A673 (cell line): Measurements from ENCODE around the gene LYPLA2. TPM values are rescaled to one million over a fixed set of nuclear protein-coding genes. Genes with fewer than 3 reads are reported as not detected.
A peak's percentile ranks its signal among the peaks of the same experiment; 100 is the strongest.

Source experiments
- BruUV-seq: library from RNA; stranded (reverse); fragments of 400-500 nt; replicated peaks from 2 replicates; lab custom pipeline; 2021; lab: Mats Ljungman, UMichigan
- CTCF ChIA-PET: fragments of 300-600 bp; sonication (Branson Sonifier 250); formaldehyde crosslinking; loops from one replicate; lab custom pipeline; 2022; ENCODE audit warnings: antibody characterized with exemption; lab: Charles Lee
- POLR2A ChIA-PET: fragments of 300-600 bp; sonication (Branson Sonifier 250); formaldehyde crosslinking; loops from one replicate; lab custom pipeline; 2022; ENCODE audit warnings: antibody characterized with exemption; ENCODE audit not compliant: low non-redundant PET; lab: Charles Lee
- DNase-seq: peaks from one replicate; pipeline ENCODE4 v3.0.0-alpha.2; 2015; ENCODE audit warnings: low spot score
- H3K27ac ChIP-seq: fragments of 200-600 bp; sonication (generic); 2 replicates; pipeline ENCODE4 v1.5.1; 2016; ENCODE audit warnings: mixed run types, low read depth, mild to moderate bottlenecking, mixed read lengths, antibody characterized with exemption, low read length; ENCODE audit not compliant: poor library complexity, severe bottlenecking
- H3K27me3 ChIP-seq: fragments of 200-600 bp; sonication (generic); replicated peaks from 2 replicates; pipeline ENCODE4 v1.6.1; 2017; ENCODE audit warnings: mixed run types, low read depth, mild to moderate bottlenecking, mixed read lengths, antibody characterized with exemption, low read length; ENCODE audit not compliant: insufficient read depth, poor library complexity
- H3K36me3 ChIP-seq: fragments of 200-600 bp; sonication (generic); 2 replicates; pipeline ENCODE4 v1.6.1; 2016; ENCODE audit warnings: mixed run types, mild to moderate bottlenecking, mixed read lengths, antibody characterized with exemption, low read length; ENCODE audit not compliant: insufficient read depth, poor library complexity, severe bottlenecking
- H3K4me1 ChIP-seq: fragments of 200-600 bp; sonication (generic); 2 replicates; pipeline ENCODE4 v1.6.1; 2017; ENCODE audit warnings: mixed run types, mild to moderate bottlenecking, mixed read lengths, antibody characterized with exemption, low read length; ENCODE audit not compliant: insufficient read depth, poor library complexity, severe bottlenecking
- H3K4me3 ChIP-seq: fragments of 200-600 bp; sonication (generic); 2 replicates; pipeline ENCODE4 v1.5.1; 2016; ENCODE audit warnings: low read depth, mixed run types, mild to moderate bottlenecking, mixed read lengths, low read length; ENCODE audit not compliant: poor library complexity, severe bottlenecking
- H3K9me3 ChIP-seq: fragments of 200-600 bp; sonication (generic); 2 replicates; pipeline ENCODE4 v1.6.1; 2016; ENCODE audit warnings: mixed run types, low read depth, mild to moderate bottlenecking, mixed read lengths, antibody characterized with exemption, low read length; ENCODE audit not compliant: poor library complexity, severe bottlenecking
- CTCF ChIP-seq: fragments of 300-800, 200-600 bp; sonication (generic); conservative IDR thresholded peaks from 2 replicates; pipeline ENCODE4 v1.5.1; 2017; ENCODE audit warnings: low read depth, mild to moderate bottlenecking, antibody characterized with exemption, low read length, moderate library complexity, mixed read lengths
- EZH2 ChIP-seq: fragments of 200-600 bp; sonication (generic); IDR thresholded peaks from 2 replicates; pipeline ENCODE4 v1.6.1; 2017; ENCODE audit warnings: borderline replicate concordance, low read depth, mild to moderate bottlenecking, mixed read lengths, antibody characterized with exemption, low read length; ENCODE audit not compliant: poor library complexity, severe bottlenecking
- intact Hi-C: fragments of 100-400 bp; cut with micrococcal nuclease; formaldehyde crosslinking; loops from one replicate; pipeline ENCODE4 v1.10.0; 2022; ENCODE audit not compliant: unreplicated experiment
- total RNA-seq: library from RNA; stranded (reverse); gene quantifications from 2 replicates; pipeline ENCODE4 v1.2.3, GENCODE V29; 2021

The LYPLA2 gene
- total RNA-seq, 1 experiment from 2014 or later, result 66.2 TPM

GRCh38 chr1:23804183-23804835 is 13.4 kb downstream of the LYPLA2 start:
- no TSS peak for BruUV-seq
- intact Hi-C loops, result no loop called here
- DNase-seq, result no peak
- ChIA-PET CTCF (no interaction called here), POLR2A (no interaction called here)
- H3K9me3 ChIP-seq, result no peaks in the 10 kb centered on the region
- no peaks in the 10 kb centered on the region for H3K36me3 ChIP-seq
- H3K4me3 ChIP-seq, result no peak overlapping the region
- H3K4me1 ChIP-seq, result peaks cover 14% of the 10 kb centered on the region
- no peak for TF ChIP-seq EZH2
- peak; percentile 39 for TF ChIP-seq CTCF
- H3K27ac ChIP-seq, result no peak overlapping the region
- no peaks in the 10 kb centered on the region for H3K27me3 ChIP-seq

GRCh38 chr1:23805025-23805424 is 14.1 kb downstream of the LYPLA2 start:
- Histone ChIP-seq H3K9me3 (no peaks in the 10 kb centered on the region), H3K27me3 (no peaks in the 10 kb centered on the region), H3K27ac (no peak overlapping the region), H3K4me1 (peaks cover 8% of the 10 kb centered on the region), H3K36me3 (no peaks in the 10 kb centered on the region), H3K4me3 (no peak overlapping the region)
- BruUV-seq, result no TSS peak
- TF ChIP-seq EZH2 (no peak), CTCF (no peak)
- DNase-seq, result no peak
- ChIA-PET POLR2A (no interaction called here), CTCF (no interaction called here)
- intact Hi-C loops, result loop anchor here (5.0 kb wide), 1 partner anchor 112 kb away; no protein-coding TSS in a partner anchor

GRCh38 chr1:23806280-23806679 is 15.3 kb downstream of the LYPLA2 start:
- Histone ChIP-seq H3K4me1 (peaks cover 6% of the 10 kb centered on the region), H3K4me3 (no peak overlapping the region), H3K36me3 (no peaks in the 10 kb centered on the region), H3K9me3 (no peaks in the 10 kb centered on the region), H3K27me3 (no peaks in the 10 kb centered on the region), H3K27ac (no peak overlapping the region)
- intact Hi-C loops, result loop anchor here (5.0 kb wide), 1 partner anchor 111 kb away; no protein-coding TSS in a partner anchor
- no peak for DNase-seq
- CTCF ChIA-PET, result no interaction called here
- TF ChIP-seq CTCF (no peak), EZH2 (no peak)
- no TSS peak for BruUV-seq
- POLR2A ChIA-PET, result interaction anchor here (0.6 kb wide), 1 partner anchor 17 kb away, joined by 7 read pairs; no protein-coding TSS in a partner anchor
